Germinal center (tissue), 1 donor: Measurements from ENCODE around the gene LAMC2.

Source experiments
- DNase-seq: peaks from one replicate; pipeline ENCODE4 v3.0.0; 2012; ENCODE audit warnings: mixed read lengths, low spot score

Gene LAMC2

DNA sequence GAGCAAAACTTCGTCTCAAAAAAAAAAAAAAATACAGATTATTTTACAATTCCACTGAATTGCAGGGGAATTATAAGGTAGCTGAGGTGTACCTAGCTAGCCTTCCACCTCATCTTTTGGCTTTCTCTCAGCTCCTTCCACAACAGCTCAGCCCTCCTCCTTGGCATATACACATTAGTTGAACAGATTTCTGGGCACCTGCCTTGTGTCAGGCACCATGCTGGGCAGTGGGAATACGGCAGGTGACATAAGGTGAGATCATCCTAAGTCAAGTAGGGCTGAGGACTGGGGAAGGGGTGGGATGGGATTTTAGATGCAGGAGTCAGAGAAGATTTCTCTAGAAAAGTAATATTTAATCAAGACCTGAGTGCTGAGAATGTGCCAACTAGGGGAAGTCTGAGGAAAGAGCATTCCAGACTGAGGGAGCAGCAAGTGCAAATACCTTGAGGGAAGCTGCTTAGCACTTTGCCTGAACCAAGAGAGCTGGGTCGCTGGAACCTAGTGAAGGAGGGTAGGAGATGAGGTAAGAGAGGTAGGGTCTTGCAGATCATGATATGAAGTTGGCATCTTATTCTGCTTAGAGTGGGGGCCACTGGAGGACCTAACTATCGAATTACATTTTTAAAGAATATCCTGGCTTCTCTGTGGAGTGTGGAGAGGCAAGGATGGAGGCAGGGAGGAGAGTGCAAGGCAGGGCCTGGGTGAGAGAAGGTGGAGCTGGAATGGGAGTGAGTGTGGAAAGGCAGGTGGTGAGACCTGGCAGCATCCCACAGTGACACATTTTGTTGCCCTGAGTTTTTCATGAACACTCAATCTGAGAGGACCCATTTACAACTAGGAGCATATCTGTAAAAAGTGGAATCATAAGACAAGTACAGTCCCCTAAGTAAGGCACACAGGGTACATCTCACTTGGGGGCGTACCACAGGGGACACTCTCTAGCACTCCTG lies 28.2 kb downstream of the LAMC2 start:
- no peak for DNase-seq

DNA sequence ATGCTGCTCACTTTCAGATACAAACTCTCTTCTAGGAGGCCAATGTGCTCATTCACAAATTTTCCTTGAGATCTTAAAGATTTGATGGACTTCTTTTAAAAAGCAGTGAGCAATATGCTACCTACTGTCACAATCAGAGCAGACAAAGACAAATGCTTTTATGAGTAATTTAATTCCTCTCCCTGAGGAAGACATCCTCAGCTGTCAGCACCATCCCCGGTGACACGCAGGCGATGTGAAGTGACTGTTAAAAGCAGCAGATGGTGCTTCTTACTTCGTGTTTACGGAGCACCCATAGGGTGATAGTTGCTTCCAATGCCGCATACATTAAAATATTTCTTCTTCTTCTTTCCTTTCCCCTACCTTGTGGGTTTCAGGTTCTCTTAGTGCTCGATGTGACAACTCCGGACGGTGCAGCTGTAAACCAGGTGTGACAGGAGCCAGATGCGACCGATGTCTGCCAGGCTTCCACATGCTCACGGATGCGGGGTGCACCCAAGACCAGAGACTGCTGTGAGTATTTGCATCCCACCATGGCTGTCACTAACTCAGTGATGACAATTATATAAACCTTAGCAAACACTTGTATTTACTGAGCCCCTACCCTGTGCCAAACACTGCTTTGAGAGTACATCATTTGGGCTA lies 29.1 kb downstream of the LAMC2 start:
- DNase-seq = no peak

DNA sequence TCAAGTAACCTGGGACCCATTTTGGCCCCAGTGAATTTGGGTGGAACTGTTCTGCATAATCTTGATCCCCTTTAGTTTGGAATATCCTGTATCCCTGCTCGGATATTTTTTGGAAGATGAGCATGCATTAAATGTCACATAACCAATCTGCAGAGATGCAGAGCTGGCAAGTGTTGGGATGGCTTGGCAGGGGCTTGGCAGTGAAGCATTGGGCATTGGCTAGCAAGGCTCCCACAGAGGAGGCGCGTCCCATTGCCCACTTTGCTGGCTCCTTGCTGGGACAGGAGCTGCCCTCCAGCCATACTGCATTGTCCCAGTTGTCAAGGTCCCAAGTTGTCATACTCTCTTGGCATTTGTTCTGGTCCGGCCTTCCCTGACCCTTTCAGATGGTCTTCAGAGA lies 29.9 kb downstream of the LAMC2 start:
- DNase-seq = no peak

DNA sequence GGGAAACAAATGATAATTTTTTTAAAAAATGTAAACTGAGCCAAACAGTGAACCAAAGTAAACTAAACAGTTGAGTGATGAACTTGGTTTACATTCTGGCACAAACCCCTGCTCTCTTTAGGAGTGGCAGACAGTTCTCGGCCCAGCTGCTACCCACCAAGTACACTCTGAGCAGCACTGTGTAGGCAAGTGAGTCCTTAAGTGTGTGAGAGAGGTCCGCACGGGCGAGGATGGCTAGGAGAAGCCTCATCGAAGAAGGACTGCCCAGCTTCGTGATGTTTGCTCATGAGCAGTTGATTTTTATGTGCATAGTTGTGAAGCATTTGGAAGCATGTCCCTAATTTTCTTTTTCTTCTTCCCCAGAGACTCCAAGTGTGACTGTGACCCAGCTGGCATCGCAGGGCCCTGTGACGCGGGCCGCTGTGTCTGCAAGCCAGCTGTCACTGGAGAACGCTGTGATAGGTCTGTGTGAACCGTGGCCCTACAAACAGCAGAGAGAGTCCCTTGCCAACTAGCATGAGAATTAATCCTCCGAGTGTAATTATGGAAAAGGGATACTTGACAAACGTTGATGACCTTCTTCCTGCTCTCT lies 32.1 kb downstream of the LAMC2 start:
- DNase-seq = no peak

DNA sequence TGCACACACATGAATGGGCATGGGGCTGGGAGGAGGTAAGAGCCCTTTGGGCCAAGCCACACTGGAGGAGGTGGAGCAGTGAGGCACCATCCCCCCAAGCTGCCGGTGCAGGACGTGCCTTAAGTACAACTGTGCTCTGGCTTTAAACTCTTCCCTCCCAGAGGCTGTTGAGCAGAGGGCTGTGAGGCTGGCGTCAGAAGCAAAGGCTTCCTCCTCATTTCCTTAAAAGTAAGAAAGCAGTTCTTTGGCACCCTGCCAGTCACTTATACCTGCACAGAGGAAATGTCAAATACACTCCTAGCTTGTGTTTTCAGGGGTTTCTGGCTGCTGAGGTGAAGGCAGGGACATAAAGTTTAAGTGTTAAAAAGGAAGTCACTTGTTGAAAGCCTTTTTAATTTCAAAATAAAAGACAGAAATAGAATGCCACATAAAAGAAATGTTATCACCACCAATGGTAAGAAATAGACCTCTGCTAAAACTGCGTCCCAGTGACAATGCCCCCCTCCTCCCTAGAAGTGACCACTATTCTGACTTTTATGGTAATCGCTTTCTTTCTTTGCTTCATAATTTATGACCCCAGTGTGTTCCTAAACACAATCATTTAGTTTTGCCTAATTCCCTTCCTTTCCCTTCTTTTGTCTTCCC lies 33.0 kb downstream of the LAMC2 start:
- DNase-seq = no peak

DNA sequence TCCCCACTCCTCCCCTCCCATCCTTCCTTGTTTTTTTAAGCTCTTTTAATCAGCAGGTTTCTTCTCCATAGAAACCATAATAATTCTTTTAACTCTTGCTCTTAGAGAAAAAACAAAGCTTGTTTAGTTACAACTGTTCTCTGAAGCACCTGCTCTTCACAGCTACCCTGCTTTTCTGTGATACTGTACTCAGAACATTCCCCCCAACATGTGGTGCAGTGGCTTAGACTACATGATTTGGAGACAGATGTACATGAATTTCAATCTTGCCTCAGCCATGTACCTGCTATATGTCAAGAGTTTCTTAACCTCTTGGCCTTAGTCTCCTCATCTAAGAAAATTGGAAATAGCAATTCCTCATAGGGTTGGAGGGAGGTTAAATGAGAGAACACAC lies 33.5 kb downstream of the LAMC2 start:
- no peak for DNase-seq

DNA sequence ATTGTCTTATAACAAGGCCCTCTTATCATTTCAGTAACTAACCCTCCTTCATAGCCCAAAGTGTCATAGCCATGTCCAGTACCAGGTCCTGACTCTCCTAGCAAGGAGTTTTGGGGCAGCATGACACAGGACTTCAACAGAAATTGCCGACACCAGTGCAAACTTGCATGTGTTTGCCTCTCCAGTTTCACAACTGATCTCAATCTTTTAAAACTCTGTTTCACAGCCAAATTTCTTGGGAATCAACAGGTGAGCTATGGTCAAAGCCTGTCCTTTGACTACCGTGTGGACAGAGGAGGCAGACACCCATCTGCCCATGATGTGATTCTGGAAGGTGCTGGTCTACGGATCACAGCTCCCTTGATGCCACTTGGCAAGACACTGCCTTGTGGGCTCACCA lies 36.8 kb downstream of the LAMC2 start:
- no peak for DNase-seq

DNA sequence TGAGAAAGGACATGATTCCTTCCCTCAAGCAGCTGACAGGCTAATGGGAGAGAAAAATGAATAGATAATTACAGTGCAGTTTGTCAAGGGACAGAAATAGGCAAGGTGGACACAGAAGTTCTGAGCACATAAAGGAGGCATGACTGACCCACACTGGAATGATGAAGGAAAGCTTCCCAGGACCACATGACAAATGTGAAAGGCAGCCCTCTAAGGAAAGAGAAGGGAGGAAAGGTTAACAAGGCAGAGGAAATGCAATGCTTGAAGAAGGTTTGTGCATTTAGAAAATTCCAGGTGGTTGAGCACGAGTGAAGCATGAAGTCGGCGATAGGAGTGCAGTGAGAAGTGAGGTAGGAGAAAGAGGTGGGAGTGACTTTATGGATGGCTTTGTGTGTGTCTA lies 37.4 kb downstream of the LAMC2 start:
- no peak for DNase-seq

DNA sequence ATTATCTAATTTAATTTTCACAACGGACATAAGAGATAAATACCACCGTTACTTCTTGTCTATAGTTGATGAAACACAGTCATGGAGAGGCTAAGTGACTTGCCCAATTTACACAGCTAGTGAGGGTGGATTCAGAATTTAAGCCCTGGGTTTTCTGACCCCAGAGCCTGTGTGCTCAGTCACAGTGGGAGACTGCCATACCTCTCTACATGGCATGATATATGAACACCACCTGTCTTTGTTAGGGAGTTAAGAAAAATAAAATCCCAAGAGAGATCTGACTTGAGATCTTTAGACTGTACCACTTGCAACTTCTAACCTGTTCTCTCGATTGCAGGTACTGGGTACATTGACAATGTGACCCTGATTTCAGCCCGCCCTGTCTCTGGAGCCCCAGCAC lies 40.3 kb downstream of the LAMC2 start:
- DNase-seq = no peak

DNA sequence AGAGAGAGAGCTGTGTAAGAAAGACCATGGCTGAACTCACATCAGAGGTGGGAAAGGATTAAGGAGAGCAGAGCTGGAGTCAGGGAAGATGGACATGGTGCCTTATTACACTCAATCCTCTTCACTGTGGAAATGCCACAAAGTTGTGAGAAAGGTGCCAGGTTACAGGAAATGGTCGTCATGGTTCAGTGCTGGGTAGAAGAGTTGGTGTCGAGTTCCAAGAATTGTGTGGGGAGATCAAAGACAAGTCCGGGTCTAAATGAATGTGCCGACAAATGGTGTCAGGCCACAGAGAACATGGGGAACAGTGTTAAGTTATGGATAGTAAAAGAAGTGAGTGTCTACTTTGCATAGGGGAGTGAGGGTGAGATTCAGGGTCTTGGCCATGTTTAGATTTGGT lies 40.9 kb downstream of the LAMC2 start:
- DNase-seq = no peak

DNA sequence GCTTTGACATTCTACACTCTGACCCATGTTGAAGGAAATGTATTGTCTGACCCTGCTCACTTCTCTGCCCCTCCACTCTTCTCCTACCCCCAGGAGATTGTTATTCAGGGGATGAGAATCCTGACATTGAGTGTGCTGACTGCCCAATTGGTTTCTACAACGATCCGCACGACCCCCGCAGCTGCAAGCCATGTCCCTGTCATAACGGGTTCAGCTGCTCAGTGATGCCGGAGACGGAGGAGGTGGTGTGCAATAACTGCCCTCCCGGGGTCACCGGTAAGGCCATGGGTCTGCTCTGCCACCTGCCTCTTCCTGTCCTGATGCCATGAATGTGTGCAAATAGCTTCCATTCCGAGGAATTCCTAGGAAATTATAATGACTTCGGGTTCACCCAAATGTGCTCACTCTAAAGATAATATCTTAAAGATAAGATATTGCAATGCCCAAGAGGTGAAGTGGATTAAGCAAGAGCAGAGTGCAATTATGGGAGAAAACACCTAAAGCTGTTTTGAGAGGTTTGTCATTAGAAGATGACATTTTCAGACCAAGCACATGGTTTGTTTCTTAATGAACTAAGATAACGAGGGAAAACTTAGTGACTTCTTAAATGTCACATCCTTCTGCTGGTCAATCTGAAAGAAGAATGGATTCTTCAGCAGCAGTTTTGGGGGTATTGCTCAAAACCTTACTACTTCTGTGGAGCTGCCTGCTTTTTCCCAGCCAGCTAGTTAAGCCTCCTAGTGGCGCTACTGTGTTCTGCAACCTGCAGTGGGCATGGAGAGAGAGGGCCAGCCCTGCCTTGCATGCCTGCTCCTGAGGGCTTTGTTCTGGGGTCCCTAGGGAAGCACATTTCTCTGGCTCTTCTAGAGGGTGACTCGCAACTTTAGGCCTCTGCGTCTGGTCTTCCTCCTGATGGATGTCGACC lies 41.6 kb downstream of the LAMC2 start:
- DNase-seq = peak; percentile 30

DNA sequence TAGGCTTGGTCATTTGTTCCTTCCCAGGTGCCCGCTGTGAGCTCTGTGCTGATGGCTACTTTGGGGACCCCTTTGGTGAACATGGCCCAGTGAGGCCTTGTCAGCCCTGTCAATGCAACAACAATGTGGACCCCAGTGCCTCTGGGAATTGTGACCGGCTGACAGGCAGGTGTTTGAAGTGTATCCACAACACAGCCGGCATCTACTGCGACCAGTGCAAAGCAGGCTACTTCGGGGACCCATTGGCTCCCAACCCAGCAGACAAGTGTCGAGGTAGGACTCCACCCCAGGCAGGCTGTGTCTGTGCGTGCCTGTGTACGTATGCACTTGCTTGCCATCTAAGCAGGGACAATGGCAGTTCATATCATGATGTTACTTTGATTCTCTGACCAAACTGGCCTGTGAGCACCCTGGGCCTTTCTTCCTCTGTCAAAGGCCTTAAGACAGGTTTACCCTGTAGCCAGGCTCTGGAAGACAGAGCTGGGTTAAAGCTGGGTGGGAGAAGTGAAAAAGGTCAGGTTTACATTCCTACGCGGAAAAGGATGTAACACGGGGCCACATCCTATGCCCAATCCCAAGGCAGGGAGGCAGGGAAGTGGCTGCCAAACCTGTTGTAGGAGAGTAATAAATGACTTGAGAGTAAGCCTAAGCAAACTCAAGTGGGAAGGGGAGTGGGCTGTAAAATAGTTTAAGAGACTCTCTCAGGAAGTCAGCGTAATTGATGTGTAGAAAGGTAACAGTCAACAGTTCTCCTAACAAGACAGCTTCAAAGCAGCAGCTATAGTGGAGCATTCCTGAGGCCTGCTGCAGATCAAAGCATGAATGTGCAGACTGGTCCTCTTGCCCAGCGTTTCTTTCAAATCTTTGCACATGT lies 42.5 kb downstream of the LAMC2 start:
- no peak for DNase-seq

DNA sequence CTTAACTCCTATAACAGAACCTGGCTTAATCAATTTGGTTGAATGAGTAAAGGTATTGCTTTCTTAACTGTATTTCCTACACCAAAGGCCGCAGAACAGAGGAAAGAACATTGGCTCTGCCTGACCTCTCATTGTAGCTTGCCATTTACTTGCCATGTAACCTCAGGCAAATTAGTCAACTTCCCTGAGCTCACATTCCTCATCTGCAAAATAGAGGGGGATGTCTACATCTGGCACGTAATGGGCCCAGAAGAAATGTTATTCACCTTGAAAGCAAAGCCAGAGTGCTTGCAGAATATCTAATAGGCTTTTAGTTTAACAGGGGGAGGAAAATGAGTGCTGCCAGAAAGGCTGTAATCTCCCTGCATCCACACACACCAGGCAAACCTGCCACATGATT lies 44.3 kb downstream of the LAMC2 start:
- DNase-seq = no peak

DNA sequence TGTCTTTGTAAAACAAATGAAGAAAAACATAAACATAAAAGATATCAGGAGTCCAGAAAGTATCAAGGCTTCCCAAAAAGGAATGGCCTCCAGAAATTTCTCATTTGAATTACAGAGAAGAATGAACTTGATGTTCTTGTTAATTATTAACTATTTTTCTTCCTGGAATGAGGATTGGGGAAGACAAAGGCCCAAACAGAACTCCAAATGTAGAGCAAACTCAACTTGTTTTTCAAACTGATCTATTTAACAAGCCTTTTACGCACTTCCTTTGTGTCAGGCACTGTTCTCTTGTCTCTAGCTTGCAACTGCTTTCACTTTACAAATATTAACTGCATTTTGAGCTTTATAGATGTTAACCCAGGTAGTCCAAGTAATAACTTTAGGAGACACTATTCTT lies 45.5 kb downstream of the LAMC2 start:
- DNase-seq = no peak

DNA sequence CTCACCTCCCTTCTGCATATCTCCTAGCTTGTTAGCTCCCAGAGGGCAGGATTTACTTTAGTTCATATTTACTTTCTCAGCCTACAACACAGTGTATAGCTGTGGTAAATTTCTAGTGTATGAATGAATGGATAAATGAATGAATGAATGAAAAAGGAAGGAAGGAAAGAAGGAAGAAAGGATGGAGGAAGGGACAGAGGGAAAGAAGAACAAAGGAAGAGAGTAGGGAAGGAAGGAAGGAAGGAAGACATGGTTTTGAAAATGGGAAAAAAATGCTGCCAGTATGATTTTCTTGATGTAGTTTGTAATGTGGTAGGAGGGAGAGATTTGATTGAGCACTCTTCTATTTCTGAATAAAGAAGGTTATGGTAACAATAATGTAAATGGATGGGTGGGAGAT lies 47.0 kb downstream of the LAMC2 start:
- DNase-seq = no peak

DNA sequence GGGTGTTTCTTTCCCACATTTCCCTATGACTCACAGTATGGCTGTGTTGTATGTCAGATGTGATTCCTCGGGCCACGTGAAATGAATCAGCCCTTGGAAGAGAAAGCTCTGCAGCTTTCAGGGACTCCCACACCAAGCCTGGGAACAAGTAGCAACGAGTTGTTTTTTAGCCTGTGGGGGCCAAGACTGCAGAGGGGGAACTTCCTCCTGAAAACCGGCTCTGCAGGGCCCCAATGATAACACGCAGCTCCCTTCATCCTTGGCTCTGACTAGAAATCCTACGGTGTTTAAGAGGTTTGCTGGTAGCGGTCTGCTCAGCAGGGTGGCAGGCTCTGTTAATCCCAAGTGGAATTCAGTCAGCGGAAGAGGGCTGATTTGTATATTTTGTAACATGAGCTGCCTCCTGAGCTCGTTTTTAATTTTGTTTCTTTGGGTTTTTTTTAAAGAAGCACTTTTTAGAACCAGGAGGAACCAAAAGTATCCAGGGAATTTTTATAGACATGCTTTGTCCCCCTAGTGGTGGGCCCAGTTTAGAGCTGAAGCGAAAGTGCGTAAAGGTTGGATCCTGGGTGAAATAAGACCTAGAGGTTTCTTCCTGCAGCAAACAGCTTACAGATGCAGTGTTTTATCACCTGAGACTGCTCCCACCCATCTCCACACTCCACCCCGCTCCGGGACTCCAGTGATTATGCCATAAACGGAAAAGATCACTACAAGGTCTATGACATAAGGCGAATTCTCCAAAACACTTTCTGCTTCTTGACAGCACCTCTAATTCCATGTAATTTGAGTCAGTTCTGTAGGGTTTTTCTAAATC lies 48.8 kb downstream of the LAMC2 start:
- DNase-seq = no peak

DNA sequence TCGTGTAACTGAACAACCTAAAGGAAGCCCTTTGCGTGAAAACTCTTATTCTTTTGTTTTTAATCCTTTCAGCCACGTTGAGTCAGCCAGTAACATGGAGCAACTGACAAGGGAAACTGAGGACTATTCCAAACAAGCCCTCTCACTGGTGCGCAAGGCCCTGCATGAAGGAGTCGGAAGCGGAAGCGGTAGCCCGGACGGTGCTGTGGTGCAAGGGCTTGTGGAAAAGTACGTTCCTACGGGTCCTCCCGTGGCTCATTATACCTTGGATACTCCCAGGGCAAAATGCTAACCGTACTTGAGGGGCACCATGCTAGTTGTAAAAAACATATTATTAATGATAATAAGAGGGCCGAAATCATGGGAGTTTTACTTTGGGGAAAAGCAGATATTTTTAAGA lies 49.4 kb downstream of the LAMC2 start:
- no peak for DNase-seq

DNA sequence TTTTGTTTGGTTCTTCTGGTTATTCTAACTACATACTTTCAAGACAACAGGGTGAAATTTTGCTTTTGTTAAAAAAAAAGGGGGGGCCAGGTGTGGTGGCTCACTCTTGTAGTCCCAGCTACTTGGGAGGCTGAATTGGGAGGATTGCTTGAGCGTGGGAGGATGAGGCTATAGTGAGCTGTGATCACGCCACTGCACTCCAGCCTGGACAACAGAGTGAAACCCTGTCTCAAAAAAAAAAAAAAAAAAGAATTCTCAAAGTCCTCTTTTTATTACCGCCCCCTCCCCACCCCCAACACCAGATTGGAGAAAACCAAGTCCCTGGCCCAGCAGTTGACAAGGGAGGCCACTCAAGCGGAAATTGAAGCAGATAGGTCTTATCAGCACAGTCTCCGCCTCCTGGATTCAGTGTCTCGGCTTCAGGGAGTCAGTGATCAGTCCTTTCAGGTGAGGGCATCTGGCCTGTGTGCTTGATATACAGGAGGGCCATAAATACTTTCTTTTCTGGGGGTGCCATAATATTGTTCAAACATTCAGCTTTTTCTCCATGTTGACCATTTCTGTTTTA lies 50.2 kb downstream of the LAMC2 start:
- no peak for DNase-seq

DNA sequence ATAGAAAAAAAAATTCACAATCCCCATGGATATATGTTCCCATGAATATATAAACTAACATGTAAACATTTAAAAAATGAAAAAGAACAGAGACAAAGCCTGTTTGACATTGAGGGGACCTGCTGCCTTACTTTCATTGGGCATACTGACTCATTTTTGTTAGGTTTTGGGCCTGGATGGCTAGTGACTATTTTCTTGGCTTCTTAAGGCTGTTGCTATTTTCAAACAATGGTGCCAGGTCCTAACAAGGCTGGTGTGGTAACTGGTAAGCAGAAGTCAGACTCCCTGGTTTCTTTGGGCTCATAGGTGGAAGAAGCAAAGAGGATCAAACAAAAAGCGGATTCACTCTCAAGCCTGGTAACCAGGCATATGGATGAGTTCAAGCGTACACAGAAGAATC lies 51.0 kb downstream of the LAMC2 start:
- DNase-seq = no peak
